ENCODE results near the gene KCNQ1.

Gene KCNQ1

DNA sequence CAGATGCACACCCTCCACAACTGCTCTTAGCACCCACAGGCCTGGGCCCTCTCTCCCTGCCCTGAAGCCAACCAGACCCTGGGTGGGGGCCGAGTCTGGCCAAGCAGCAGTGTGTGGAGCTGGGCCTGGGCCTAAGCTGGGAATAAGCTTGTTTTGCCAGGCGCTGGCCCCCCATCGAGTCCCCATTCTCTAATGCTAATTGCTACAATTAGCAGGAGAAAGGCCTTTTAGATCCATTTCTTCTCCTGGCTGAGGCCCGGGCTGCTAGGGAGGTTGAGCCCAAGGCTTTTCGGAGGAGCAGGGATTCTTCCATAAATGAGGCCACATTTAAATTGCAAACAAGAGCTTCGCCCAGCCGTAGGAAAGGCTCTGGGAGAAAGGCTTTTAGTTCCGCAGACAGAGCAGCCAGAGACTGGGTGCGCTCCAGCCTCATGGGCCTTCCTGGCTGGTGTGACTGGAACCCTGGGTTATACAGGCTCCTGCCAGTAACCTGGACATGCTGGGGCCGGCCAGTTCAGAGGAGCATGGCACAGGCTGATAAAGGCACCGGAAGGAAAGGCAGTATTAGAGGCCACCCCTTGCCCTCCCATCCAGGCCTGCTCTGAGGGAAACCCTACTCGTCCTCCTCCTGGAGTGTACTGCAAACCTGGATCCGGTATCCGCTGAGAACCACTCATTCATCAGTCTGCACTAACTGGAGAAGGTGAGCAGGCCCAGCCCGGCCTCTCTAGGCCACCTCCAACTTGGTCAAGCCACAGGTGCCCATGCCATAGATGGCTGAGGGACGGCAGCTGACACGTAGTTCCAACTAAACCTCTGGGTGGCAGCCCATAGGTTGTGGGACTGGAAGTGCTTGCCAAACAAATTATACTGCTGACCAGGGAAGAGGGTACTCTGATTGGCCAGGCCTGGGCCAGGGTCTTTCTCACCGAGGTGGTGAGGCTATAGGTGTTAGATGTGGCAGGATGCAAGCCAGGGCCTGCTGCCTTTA lies 248.8 kb downstream of the KCNQ1 start:
- DNase-seq = no peak

DNA sequence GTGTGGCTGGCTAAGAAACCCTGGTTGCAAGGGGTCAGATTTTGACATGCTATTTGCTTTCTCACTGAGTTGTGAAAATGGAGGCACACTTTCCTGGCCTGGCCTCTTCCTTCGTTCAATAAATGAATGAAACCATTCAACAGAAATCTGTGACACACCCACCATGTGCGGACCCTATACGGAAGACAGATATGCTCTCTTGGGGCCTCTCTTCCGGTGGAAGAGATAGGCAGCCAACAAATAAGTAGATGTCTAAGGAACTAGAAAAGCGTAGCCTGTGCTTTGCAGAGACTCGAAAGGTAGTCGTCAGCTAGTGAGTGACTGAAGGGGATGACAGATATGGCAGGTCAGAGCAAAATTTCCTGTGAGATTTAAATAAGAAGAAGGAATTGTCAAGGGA lies 249.7 kb downstream of the KCNQ1 start:
- no peak for DNase-seq

DNA sequence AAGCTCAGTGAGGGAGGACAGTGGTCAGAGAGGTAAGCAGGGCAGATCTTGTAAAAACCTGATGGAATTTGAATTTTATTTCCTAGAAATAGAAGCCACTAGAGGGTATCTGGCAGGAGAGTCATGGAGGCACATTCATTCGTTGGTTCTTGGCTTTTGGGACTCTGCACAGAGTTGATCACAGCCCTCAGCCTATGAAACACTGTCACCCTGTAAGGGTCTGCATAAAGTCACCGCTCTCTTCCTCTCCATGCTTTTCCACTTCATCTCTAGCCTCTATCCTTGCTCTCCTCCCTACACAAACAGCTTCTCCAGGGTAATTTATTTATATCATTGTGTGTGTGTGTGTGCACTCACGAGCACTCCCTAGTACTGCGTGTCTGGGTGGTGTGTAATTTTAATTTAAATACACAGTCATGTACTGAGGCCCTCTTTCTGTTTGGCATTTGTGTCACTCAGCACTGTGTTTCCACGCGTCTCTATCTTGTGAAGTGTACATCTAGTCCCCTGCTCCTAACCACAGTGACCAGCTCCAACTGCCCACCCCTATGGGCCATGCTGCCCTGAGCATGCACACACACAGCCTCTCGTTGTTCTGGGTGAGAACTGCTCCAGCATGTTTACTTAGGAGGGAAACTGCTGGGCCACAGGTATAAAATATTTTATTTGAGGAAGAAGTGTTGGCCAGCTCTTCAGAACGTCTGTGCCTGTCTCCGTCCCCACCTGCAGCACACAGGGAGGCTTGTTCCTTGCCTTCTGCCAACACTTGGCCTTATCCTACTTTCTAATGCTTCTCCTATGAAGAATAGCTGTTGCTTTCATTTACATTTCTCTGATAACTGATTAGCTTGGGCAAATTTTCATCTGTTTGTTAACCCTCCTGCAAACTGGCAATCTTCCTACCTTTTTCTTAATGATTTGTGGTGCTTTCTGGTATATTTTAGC lies 250.5 kb downstream of the KCNQ1 start:
- DNase-seq = no peak

DNA sequence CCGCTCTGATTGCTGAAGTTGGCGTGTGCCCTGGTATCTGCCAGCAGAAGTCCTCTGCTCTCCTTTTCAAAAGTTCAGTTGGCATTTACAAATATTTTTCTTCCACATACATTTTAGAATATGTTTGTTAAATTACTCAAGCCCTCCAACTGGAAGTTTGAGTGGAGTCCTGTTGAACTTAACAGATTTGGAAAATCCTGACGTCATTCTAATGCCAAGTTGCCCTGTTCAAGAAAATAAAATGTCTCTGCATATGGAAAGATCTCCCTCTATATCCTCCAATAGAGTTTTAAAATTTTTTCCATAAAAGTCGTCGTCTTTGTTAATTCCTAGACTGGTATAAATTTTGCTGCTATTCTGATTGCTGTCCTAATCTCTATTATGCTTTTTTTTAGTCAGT lies 251.6 kb downstream of the KCNQ1 start:
- DNase-seq = no peak

DNA sequence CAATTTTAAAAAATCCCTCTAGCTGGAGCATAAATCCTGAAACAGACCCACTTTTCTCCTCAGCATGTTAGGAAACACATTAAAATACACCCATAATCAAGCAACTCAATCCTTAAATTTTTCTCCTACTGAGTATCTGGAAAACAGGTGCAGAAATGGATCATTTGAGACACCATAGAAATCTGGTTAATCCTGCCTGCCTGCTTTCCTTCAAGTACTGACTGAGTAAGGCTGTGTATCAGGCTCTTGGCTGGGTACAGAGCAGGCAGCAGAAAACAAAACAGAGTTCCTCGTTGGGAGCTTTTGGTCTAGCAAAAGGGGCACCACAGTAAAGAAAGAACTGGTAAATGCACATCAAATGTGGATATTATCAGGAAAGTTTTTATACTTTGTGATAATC lies 253.1 kb downstream of the KCNQ1 start:
- DNase-seq = no peak

DNA sequence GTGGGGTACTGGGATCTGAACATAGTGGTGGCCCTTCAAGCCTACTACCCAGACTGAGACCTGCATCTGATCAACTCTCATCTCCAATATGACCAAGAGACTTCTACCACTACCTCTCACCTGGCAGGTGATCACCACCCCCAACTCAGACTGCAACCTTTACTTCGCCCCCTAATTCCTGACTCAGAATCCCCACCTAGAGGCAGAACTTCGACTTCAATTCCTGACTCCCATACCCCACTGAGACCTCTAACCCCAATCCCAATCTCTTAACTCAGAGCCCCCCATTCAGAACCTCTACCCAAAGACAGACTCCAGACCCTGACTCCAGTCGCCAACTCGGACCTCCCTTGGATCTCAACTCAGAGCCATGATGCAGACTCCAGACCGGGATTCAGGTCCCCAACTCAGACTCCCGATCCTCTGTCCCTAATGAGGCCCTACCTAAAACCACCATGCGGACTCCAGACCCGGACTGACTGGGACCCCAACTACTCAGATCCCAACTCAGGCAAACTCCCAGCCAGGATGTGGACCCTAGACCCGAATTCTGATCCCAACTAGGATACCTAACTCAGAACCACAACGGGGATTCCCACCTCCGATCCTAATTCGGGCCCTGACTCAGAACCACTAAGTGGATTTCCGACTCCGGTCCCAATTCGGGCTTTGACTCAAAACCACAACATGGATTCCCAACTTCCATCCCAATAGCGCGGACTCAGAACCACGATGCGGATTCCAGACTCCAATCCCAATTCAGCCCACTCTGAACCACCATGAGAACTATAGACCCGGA lies 253.8 kb downstream of the KCNQ1 start:
- DNase-seq = no peak

DNA sequence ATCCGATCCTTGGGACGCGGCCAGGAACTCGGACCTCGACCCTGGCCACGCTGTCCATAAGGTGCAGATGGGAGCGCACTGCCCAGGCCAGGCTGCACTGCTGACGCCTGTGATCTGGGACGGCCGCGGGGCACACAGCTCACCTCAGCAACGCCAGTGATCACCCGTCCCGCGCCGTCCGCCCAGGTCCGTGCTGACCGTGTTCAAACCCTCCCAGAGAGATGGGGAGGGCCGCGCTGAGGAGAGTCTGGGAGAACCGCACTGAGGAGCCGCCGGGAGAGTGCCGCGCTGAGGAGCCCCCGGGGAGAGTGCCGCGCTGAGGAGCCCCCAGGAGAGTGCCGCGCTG lies 254.3 kb downstream of the KCNQ1 start:
- peak; percentile 10 for DNase-seq

DNA sequence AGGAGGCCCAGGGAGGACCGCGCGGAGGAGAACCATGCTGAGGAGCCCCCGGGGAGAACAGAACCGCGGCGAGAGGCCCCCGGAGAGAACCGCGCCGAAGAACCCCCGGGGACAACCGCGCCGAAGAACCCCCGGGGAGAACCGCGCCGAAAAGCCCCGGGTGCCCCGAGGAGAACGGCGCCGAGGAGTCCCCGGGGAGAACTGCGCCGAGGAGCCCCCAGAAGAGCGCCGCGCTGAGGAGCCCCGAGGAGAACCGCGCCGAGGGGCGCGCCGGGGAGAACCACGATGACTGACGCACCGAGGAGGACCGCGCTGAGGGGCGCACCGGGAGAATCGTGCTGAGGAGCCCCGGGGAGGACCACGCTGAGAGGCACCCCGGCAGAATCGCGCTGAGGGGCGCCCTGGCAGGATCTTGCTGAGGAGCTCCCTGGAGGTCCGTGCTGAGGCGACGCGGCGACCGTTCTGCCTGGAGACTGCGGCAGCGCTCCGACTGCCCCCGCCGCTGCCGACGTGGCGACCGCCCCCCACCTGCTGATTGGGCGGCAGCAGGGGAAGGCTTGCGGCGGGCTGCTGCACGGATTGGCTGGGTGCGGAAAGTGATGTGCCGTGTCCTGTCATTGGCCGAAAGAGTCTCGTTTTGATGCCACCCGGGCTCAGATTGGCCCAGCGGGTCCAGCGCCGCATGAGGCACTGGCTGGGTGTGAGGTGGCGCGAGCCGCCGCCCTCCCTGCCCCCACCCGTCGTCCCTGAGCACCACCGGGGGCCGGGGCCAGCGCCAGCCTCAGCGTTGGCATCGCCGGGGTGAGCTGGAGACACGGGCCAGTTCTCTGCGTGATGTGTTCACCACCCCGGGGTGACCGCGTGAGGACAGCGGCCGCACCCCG lies 255.0 kb downstream of the KCNQ1 start, which contains the start of gene KCNQ1OT1:
KCNQ1OT1 (minus strand) TSS at position 464 of the 884 bp plus-strand sequence.
- peak; percentile 81 for DNase-seq

DNA sequence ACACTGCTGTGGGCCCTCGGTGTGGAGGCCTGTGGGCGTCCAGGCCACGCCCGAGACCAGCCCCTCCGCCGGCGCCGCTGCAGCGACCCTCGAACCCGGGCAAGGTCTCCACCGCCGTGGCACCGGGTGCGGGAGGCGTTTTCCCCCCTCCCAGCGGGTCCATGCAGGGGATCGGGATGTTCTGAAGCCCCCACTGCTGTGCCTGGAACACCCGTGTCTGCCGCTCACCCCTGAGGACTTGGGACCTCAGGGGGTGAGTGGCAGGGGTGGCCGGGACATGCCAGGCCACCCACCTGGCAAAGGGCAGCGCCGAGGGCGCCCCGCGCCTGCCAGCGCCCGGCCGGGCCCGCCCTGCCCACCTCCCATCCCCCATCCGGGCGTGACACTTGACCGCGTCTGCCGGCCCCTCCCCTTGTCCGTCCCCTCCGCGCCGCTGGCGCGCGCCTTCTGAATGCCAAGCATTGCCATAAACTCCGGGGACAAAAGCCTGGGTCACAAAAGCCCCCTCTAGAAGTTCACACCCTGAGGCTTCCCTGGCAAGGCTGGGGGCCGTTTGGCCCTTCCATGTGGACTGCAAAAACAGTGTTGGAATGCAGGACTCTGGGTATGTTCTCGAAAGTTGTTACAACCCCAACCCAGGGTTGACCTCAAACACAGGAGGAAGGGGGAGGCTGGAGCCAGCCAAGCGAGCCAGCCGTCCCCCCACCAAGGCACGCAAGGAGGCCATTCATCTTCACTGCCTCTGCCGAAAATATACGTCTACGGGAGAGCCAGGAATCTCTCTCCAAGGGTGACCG lies 255.8 kb downstream of the KCNQ1 start:
- DNase-seq = peak; percentile 17

DNA sequence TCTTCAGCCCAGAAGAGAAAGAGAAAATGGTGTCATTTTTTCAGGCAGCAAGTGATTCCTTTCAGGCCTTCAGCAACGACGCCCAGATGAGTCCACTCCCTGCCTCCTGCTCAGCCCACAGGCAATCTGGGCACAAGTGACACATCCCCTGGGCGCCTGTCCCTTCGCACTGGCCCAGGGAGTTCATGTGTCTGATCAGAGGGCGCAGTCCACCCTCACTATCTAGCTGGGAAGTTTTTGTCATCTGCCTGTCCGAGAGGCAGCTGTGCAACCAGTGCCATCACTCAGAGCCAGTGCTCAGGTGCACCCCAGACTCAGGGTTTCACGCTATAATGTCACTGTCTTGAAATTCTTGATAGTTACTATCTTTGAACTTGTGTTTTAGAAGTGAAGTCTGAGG lies 256.4 kb downstream of the KCNQ1 start:
- no peak for DNase-seq

DNA sequence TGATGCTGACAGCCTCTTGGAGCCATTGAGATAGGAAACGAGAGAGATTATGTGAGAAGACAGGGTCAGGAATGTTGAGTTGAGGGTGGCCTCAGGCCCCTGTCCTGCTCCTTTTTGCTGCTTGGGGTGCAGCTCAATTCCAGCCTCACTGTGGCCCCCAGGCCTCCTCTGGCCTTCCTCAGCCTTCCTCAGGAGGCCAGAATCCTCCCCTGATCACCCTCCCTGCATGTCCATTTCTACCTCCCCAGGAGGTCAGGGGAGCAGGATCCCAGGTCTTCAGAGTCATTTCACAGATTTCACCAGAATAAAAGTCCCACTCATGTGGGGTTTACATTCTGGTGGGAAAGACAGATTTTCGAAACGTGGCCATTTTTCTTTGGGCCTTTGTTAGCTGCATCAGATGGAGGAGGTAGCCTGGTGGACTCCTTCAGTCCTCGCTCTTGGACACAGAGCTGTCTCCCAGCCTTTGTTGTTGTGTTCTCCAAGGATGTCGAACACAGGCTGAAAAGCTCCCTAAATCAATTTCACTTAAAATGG lies 257.2 kb downstream of the KCNQ1 start:
- no peak for DNase-seq

DNA sequence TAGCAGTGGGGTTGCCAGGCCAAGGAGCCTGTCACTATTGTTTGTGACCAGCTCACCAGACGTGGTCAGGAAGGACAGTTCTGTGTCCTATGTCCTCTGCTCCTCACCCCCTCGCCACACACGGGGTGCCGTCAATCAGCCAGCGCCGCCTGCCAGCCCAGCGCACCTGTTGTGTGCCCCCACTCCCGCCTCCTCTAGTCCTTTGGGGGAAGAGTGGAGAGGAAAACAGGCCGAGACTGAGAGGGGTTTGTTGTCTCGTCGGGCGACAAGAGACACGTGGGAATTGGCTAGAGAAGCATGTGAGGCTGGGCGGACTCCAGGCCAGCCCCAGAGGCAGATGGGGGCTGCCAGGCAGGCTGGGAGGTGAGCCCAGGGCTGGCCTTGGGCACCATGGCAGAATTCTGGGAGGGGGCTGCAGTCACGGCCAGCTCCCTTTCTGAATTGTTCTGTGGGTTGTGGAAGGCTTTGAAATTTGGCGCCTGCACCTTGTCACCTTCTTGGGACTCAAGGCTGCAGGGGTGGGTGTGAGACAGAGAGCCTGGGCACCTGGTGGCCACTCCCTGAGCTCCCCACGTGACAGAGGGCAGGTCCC lies 258.1 kb downstream of the KCNQ1 start:
- no peak for DNase-seq

DNA sequence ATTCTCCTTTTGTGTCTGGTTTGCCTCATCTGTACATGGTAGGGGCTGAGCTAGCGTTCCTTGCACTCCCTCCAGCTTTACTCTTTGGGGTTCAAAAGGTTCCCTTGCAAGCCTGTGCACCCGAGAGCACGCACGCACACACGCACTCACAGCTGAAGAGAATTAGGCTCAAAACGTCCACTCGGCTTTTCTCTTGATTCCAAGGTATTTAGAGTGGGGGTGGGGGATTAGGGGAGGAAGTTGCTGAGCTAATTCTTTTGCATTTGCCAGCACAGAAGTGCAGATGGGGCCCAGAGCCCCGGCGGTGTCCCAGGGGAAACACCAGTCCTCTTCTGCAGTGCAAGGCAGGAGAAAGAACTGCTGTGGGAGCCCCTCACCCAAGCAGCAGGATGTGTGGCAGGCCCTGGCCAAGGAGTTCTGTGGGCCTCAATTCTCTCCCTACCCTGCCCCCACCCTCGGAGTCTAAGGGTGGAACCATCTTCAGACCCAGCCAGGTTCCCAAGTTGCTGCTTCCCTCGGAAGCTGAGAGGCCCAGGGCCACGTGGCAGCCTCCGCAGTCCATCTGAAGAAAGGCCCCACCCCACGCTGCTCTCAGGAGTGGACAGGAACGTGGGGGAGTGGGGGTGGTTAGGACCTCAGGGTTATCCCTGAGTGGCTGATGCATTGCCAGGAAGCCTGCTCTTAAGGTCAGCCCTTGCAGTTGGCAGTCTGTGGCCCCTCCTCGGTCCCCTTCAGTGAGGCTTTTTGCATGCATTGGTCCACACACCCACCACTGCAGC lies 258.7 kb downstream of the KCNQ1 start:
- DNase-seq = no peak

DNA sequence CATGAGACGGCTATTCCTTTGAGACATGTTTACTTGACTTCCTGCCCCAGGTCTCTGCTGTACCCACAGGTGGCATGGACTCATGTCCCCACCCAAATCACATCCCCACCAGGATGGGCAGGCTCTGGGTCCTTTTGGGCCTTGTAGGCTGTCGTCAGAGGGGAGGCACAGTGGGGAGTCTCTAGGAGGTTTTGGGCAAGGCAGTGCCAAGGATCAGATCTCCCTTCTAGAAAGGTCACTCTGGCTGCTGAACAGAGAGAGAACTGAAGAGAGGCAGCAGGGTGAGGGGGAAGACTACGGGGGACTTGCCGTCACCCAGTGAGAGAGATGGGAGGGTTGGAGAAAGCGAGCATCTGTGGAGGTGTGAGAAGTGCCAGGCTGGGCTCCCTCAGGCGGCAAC lies 259.5 kb downstream of the KCNQ1 start:
- DNase-seq = no peak

DNA sequence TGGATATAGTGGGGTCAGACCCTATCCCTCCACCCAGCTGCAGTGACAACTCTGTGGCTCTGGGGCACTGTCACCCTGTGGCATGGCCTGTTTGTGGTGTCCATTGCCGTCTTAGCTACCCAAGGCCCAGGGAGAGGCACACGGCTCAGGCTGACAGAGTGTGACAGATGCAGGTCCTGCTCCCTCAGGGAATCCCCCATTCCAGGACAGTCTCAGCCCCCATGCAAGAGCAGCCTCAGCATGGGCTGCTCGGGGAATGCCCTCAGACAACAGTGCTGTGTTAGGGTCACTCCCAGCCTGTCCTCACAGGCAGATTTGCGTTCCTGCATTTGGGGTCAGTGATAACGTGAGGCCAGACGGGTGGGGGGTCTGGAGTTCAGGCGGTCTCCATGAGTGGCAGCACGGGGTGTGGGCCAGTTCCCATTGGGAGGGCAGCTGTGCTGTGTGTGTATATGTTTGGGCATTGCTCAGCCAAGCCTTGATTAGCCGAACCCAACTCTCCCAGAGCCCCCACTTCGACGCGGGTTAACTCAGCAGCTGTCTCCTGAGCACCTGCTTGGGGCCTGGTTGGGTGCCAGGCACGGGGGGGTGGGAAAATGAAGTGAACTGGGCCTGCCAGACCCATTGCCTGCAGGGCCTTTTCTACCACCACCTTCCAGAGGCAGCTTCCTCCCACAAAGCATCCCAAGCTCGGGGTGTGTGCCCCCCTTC lies 260.2 kb downstream of the KCNQ1 start:
- DNase-seq = no peak

DNA sequence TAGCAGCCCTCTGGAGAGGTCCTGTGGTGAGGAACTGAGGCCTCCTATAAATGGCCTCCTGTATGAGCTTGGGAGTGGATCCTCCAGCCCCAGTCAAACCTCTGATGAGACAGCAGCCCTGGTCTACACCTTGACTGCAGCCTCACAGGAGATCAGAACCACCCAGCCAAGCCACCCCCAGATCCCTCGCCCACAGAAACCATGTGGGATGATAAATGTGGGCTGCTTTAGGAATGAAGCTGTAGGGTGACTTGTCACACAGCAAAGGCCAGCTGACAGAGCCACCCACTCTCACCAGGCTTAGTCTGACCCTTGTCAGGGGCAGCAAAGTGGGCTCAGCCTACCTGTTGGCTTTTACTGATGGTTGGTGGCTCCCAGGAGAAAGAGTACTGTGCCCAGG lies 261.5 kb downstream of the KCNQ1 start:
- DNase-seq = no peak

DNA sequence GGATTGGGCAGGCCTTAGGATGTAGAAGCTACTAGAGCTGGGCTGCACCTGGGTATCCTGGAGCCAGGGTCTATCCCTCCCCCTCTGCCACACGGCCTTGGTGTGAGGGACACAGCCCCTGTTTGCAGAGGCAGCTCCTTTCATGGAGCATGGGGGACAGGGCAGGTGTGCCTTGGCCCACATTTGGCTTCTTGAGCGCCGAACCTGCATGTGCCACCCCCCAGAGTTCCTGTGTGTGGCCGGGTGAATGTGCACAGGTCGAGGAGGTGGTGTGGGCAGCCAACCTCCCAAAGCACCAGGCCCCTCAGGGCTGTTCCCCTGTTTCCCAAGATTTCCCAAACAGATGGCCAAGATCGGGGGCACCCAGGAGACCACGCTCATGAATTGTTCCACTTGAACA lies 262.9 kb downstream of the KCNQ1 start:
- DNase-seq = no peak

DNA sequence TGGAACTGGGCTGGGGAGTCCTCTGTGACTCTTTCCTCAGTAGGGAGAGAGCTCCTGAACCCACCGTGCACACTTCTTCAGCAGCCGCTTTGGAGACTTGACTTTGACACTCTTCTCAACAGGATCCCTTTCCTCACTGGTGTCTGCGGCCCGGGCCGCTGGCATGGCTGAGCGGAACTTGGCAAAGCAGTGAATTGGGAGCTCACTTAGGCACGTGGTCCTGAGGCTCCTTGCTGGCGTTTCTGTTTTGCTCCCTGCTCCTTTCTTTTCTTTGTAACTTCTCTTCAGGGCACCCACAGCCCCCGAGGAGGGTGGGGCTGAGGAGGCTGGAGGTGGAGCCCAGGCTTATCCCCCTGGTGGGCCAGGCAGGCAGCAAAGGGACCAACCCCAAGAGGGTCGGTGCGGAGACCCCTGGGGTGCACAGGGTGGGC lies 263.4 kb downstream of the KCNQ1 start:
- no peak for DNase-seq
